Uterus (tissue), 2 donors: ENCODE results near the gene DIP2A.

Experiments
- CTCF ChIP-seq, 4 experiments: fragments of 200-600 bp in 2 of 4; fragments of 450-650 bp in 2 of 4; sonication (generic) in 2 of 4; IDR thresholded peaks; one replicate each; pipeline ENCODE4 v1.5.1; 2016 to 2019; ENCODE audit warnings: antibody characterized with exemption in 4 of 4, mild to moderate bottlenecking in 2 of 4, moderate library complexity in 1 of 4
- POLR2A ChIP-seq, 2 donors: fragments of 450-650 bp; IDR thresholded peaks; one replicate each; pipeline ENCODE4 v1.6.1; 2016; ENCODE audit warnings: antibody characterized with exemption in 2 of 2, mild to moderate bottlenecking in 1 of 2, moderate library complexity in 1 of 2

- no peak for TF ChIP-seq CTCF (IDR thresholded peaks at IDR 0.05)
- TF ChIP-seq POLR2A (IDR thresholded peaks at IDR 0.05), result no peak
These were observed 48.2 kb upstream of the DIP2A start for GRCh38 chr21:46410516-46410915.
